Measurements from ENCODE around the gene RNU2-1.
"Not testable (repeated sequence)": the region's sequence is repeated elsewhere in the genome, so short reads cannot be mapped to it uniquely, and the experiment has no call there.

DNA sequence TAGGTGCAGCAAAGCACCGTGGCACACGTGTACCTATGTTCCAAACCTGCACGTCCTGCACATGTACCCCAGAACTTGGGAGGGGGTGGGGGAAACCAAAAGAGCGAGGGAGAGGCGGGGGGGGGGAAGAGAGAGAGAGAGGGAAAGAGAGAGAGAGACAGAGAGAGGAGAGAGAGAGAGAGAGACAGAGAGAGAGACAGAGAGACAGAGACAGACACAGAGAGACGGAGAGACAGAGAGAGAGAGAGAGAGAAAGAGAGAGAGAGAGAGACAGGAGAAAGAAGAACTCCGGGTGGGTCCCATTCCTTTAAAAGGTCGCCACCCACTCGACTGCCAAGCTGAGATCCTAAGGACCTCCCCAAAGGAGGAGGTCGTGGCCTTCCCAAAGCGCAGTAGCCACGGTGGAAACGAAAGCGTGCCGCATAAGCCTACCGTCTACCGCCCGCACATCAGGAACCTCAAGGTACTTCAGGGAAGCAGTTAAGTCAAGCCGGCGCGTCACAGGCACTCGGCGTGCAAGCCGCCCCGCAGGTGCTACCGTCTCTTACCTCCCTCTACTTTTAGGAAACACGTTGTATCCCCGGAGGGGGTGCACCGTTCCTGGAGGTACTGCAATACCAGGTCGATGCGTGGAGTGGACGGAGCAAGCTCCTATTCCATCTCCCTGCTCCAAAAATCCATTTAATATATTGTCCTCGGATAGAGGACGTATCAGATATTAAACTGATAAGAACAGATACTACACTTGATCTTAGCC, 7.0 kb upstream of the RNU2-1 start:
- not testable (repeated sequence) for TF ChIP-seq CTCF (conservative IDR thresholded peaks at IDR 0.05); ZFX (IDR thresholded peaks at IDR 0.05)

Data from C4-2B (cell line).